GM18520 (cell line): ENCODE measurements around the gene FGF12.

Source experiments
- ATAC-seq: cut with Tn5 transposase; IDR thresholded peaks from one replicate; pipeline ENCODE4 v1.9.1; 2021; ENCODE audit not compliant: unreplicated experiment

FGF12 gene

GRCh38 chr3:192219926-192220325, 507.4 kb downstream of the FGF12 start:
- ATAC-seq: no peak

- no peak for ATAC-seq
Observed at GRCh38 chr3:192216067-192216466, 511.3 kb downstream of the FGF12 start.

GRCh38 chr3:192212979-192213378, 514.4 kb downstream of the FGF12 start:
- no peak for ATAC-seq

GRCh38 chr3:192212335-192212734, 515.0 kb downstream of the FGF12 start:
- no peak for ATAC-seq

GRCh38 chr3:192207651-192208050, 519.7 kb downstream of the FGF12 start:
- no peak for ATAC-seq

- ATAC-seq: no peak
Observed at GRCh38 chr3:192207239-192207638, 520.1 kb downstream of the FGF12 start.

- ATAC-seq: no peak
Observed at GRCh38 chr3:192194085-192194484, 533.3 kb downstream of the FGF12 start.

- peak; percentile 72 for ATAC-seq
Observed at GRCh38 chr3:192188218-192188835, 539.0 kb downstream of the FGF12 start.

GRCh38 chr3:192187485-192188051, 539.8 kb downstream of the FGF12 start:
- ATAC-seq: no peak

GRCh38 chr3:192186498-192186897, 540.8 kb downstream of the FGF12 start:
- ATAC-seq: no peak

- no peak for ATAC-seq
Observed at GRCh38 chr3:192186045-192186444, 541.3 kb downstream of the FGF12 start.

GRCh38 chr3:192183109-192183508, 544.2 kb downstream of the FGF12 start:
- ATAC-seq: no peak

- ATAC-seq: no peak
Observed at GRCh38 chr3:192181151-192181550, 546.2 kb downstream of the FGF12 start.

GRCh38 chr3:192177383-192177782, 550.0 kb downstream of the FGF12 start:
- ATAC-seq: no peak

- ATAC-seq: no peak
Observed at GRCh38 chr3:192174283-192174682, 553.1 kb downstream of the FGF12 start.

GRCh38 chr3:192171213-192171612, 556.1 kb downstream of the FGF12 start:
- ATAC-seq: peak; percentile 46

- ATAC-seq: no peak
Observed at GRCh38 chr3:192170659-192171058, 556.7 kb downstream of the FGF12 start.

GRCh38 chr3:192170031-192170430, 557.3 kb downstream of the FGF12 start:
- ATAC-seq: no peak

GRCh38 chr3:192169332-192169915, 557.9 kb downstream of the FGF12 start:
- ATAC-seq: no peak

GRCh38 chr3:192168202-192168601, 559.1 kb downstream of the FGF12 start:
- no peak for ATAC-seq

GRCh38 chr3:192165552-192165951, 561.8 kb downstream of the FGF12 start:
- no peak for ATAC-seq

GRCh38 chr3:192161661-192162060, 565.7 kb downstream of the FGF12 start:
- ATAC-seq: no peak

- no peak for ATAC-seq
Observed at GRCh38 chr3:192156382-192156781, 571.0 kb downstream of the FGF12 start.
